Uterus (tissue), 2 donors: ENCODE measurements around the gene PTPRN2.
"Not testable (repeated sequence)": the region's sequence is repeated elsewhere in the genome, so short reads cannot be mapped to it uniquely, and the experiment has no call there.

Experiments used
- CTCF ChIP-seq, 4 experiments: fragments of 200-600 bp in 2 of 4; fragments of 450-650 bp in 2 of 4; sonication (generic) in 2 of 4; IDR thresholded peaks; one replicate each; pipeline ENCODE4 v1.5.1; 2016 to 2019; ENCODE audit warnings: antibody characterized with exemption in 4 of 4, mild to moderate bottlenecking in 2 of 4, moderate library complexity in 1 of 4
- POLR2A ChIP-seq, 2 donors: fragments of 450-650 bp; IDR thresholded peaks; one replicate each; pipeline ENCODE4 v1.6.1; 2016; ENCODE audit warnings: antibody characterized with exemption in 2 of 2, mild to moderate bottlenecking in 1 of 2, moderate library complexity in 1 of 2

GRCh38 chr7:157701395-157702180, 886.0 kb downstream of the PTPRN2 start:
- TF ChIP-seq CTCF, POLR2A (IDR thresholded peaks at IDR 0.05): not testable (repeated sequence)
